Upper lobe of right lung (tissue), 1 donor: ENCODE data around the gene MAP1LC3A. TPM values are rescaled to one million over a fixed set of nuclear protein-coding genes. Genes with fewer than 3 reads are reported as not detected.
A peak's percentile ranks its signal among the peaks of the same experiment; 100 is the strongest.

Experiments used
- ATAC-seq: fragments of 200-7000 bp; cut with Tn5 transposase; one replicate; pipeline ENCODE4 v1.9.1; 2020; ENCODE audit warnings: mild to moderate bottlenecking, moderate library complexity
- DNase-seq: peaks from one replicate; pipeline ENCODE4 v3.0.0-alpha.2; 2020
- H3K27ac ChIP-seq: fragments of 200-600 bp; one replicate; pipeline ENCODE4 v1.8.0; 2022
- H3K27me3 ChIP-seq: fragments of 200-600 bp; one replicate; pipeline ENCODE4 v1.8.0; 2022; ENCODE audit warnings: mild to moderate bottlenecking
- H3K36me3 ChIP-seq: fragments of 200-600 bp; one replicate; pipeline ENCODE4 v1.8.0; 2022
- H3K4me1 ChIP-seq: fragments of 200-600 bp; one replicate; pipeline ENCODE4 v1.8.0; 2022
- H3K4me3 ChIP-seq: fragments of 200-600 bp; one replicate; pipeline ENCODE4 v1.8.0; 2022; ENCODE audit warnings: mild to moderate bottlenecking
- H3K9me3 ChIP-seq: fragments of 200-600 bp; one replicate; pipeline ENCODE4 v1.8.0; 2022
- intact Hi-C: fragments of 100-400 bp; cut with DNase I; formaldehyde crosslinking; loops from one replicate; pipeline ENCODE4 v1.11.0; 2022
- total RNA-seq: library from RNA; stranded (reverse); fragmentation: NEBNext Ultra II Directional; extraction: Animal tissue kit (Norgen Biotek cat#: 25700); gene quantifications from one replicate; pipeline ENCODE4 v1.2.1, GENCODE V29; 2021
- TF ChIP-seq, protein P1 (sequence below): fragments of 200-600 bp; IDR thresholded peaks from one replicate; pipeline ENCODE4 v1.8.0; 2022; ENCODE audit warnings: antibody characterized with exemption
- donor health status: DM: no; HTN: yes; CAD: no; lungs with severe emphysema.

Gene MAP1LC3A
- total RNA-seq, 1 donor from 2014 or later = 45.9 TPM

DNA sequence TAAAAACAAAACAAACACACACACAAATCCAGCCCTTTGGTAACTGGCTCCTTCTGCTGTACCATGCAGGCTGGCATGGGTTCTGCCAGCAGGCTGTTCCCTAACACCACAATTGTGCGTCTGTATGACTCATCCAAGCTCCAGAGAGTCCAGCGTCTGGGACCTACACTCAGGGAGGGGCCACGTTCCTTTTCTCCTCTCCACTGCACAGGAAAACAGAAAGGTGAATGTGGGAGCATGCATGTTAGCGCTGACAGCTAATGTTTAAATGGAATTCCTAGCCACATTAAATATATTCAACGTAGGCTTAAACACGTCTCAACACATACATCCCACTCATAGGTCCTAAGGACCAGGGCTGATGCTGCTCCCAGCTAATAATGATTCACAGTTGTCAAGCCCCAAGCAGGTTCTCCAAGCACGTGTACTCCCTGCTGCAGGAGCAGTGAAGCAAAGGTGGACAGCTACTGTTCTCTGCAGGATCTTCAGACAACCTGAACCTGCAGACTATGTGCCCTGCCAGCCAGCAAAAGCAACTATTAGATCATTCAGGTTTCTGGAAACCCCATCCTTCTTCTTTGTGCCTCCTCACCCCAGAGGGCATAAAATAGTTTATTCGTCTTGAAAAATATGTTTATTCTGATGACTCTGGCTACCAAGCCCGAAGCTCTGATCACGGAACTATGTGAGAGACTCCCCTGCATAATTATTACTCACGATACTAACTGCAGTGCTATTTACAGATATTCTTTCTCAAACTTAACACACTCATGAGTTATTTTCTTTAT is 20.9 kb downstream of the MAP1LC3A start:
- Histone ChIP-seq H3K27me3 (no peaks in the 10 kb centered on the region), H3K36me3 (no peaks in the 10 kb centered on the region), H3K4me3 (no peak overlapping the region), H3K4me1 (peaks cover 8% of the 10 kb centered on the region), H3K27ac (no peak overlapping the region), H3K9me3 (no peaks in the 10 kb centered on the region)
- ATAC-seq (peak; percentile 73), DNase-seq (no peak)
- TF ChIP-seq, protein P1, sequence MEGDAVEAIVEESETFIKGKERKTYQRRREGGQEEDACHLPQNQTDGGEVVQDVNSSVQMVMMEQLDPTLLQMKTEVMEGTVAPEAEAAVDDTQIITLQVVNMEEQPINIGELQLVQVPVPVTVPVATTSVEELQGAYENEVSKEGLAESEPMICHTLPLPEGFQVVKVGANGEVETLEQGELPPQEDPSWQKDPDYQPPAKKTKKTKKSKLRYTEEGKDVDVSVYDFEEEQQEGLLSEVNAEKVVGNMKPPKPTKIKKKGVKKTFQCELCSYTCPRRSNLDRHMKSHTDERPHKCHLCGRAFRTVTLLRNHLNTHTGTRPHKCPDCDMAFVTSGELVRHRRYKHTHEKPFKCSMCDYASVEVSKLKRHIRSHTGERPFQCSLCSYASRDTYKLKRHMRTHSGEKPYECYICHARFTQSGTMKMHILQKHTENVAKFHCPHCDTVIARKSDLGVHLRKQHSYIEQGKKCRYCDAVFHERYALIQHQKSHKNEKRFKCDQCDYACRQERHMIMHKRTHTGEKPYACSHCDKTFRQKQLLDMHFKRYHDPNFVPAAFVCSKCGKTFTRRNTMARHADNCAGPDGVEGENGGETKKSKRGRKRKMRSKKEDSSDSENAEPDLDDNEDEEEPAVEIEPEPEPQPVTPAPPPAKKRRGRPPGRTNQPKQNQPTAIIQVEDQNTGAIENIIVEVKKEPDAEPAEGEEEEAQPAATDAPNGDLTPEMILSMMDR = peak; percentile 38
- intact Hi-C loops = no loop called here

DNA sequence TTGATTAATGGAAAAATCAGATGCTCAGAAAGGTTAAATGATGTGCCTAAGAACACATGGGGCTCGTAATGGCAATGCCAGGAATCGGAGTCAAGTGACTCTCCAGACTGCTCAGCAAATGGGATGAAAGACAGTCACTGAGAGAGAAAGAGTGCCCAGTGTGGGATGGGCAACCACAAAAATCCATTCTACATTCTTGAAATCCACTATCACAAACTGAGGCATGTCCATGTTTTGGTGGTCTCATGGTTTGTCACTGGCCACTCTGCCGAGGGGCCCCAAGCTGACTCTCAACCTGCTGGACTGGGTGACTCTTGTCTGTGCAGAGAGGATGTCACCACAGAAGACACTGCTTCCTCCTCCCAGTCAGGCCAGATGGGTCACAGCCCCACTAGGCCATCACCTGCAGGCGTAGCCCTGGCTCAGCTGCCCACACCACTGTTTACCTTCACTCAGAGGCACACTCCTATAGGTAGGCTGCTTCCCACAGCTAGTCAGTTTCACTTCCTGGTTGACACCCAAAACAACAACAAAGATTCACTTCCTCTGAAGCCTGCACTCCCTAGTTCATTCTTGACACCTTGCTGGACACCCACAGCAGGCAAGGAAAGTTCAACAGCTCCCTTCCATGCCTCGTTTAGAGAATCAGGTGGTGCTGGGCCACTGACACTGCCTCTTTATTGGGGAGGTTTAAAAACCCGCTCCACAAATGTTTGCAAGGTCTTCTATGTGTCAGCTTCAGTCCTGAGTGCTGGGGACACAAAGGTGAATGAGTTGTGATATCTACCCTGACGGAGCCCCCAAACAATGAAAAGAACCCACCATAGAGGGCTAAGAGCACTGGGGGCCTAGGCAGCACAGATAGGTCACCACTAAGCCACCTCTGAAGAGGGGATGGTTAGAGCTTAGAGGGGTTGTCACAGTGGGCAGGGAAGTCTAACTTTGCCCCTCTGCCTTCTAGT is 21.7 kb downstream of the MAP1LC3A start:
- Histone ChIP-seq H3K9me3 (no peaks in the 10 kb centered on the region), H3K4me3 (no peak overlapping the region), H3K36me3 (no peaks in the 10 kb centered on the region), H3K27me3 (no peaks in the 10 kb centered on the region), H3K27ac (no peak overlapping the region), H3K4me1 (peaks cover 8% of the 10 kb centered on the region)
- TF ChIP-seq, protein P1 = no peak
- DNase-seq (no peak), ATAC-seq (peak; percentile 21)
- intact Hi-C loops = no loop called here

DNA sequence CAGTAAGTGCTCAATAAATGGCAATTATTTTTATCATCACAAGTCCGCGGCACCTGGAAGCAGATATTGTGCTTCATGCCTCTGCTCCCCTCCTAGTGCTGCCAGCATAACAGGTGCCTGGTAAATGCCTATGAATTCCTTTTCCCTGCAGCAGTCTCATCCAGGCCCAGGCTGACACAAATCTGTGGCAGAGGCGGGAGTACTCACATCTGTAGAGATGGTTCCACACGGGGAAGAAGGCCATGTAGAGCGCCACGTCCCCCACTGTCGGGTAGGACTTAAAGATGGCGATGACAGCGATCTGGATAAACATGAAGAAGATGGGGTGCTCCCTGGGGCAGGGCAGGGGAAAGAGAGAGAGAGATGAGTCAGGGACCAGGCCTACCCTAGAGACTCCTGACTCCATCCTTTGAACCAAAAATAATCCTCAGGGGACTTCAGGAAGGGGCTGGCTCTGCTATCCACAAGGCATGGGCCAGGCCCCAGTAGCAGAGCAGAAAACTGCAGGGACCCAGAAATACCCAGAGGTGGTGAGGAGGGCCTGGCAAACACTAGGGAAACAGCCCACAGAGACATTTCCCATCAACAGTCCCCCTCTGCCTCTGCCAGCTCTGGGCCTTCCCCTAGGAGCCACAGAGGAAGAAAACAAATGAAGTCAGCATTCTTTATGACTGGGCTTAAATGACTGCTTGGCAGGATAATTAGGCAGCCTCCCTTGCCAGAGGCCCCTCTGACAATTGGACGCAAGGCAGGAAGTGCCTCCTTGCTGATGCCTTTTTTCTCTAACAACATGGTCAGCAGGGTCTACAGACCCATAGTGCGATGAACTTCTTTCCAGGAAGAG is 23.0 kb downstream of the MAP1LC3A start:
- no peaks in the 10 kb centered on the region for H3K9me3 ChIP-seq
- TF ChIP-seq, protein P1 = no peak
- H3K27me3 ChIP-seq = no peaks in the 10 kb centered on the region
- DNase-seq = no peak
- H3K4me1 ChIP-seq = peaks cover 8% of the 10 kb centered on the region
- peak overlapping the region; percentile 47 for H3K27ac ChIP-seq
- H3K4me3 ChIP-seq = no peak overlapping the region
- no peaks in the 10 kb centered on the region for H3K36me3 ChIP-seq
- intact Hi-C loops = no loop called here
- no peak for ATAC-seq

DNA sequence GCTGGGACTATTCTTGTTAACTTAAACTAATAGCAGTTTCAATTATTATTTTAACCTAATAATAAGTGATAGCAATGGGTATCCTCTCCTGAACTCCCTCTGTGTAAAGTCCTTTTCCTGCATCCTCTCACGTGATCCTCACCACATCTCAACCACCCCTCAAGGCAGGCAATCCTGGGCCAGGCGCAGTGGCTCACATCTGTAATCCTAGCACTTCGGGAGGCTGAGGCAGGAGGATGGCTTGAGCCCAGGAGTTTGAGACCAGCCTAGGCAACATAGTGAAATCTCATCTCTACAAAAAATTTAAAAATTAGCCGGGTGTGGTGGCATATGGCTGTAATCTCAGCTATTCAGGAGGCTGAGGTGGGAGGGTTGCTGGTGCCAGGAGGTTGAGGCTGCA is 23.7 kb downstream of the MAP1LC3A start:
- no peaks in the 10 kb centered on the region for H3K9me3 ChIP-seq
- H3K4me1 ChIP-seq = peaks cover 8% of the 10 kb centered on the region
- ATAC-seq (no peak), DNase-seq (no peak)
- intact Hi-C loops = no loop called here
- peak overlapping the region; percentile 47 for H3K27ac ChIP-seq
- no peaks in the 10 kb centered on the region for H3K36me3 ChIP-seq
- H3K4me3 ChIP-seq = no peak overlapping the region
- TF ChIP-seq, protein P1 = no peak
- no peaks in the 10 kb centered on the region for H3K27me3 ChIP-seq

DNA sequence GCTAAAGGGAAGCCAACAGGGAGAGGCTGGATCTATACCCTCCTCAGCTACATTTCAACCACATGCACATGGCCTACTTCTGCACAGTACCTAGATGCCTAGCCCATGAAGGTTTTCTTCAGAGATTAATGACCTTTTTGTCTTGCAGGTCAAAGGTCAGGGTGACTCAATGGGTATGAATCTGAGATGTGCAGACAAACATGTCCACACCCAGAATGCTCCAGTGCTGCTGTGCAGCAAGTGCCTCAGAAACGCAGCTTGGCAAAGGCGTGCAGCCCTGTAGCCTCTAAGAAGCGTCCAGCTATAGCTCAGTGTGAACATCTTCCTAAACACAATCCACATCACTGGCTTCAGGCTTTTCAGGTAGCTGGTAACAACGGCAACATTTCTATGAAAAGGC is 24.4 kb downstream of the MAP1LC3A start:
- ATAC-seq (no peak), DNase-seq (no peak)
- Histone ChIP-seq H3K27ac (no peak overlapping the region), H3K27me3 (no peaks in the 10 kb centered on the region), H3K36me3 (no peaks in the 10 kb centered on the region), H3K4me3 (no peak overlapping the region), H3K4me1 (peaks cover 8% of the 10 kb centered on the region), H3K9me3 (no peaks in the 10 kb centered on the region)
- intact Hi-C loops = no loop called here
- TF ChIP-seq, protein P1 = no peak
